Measurements from ENCODE around the gene MGP. TPM values are rescaled to one million over a fixed set of nuclear protein-coding genes. Genes with fewer than 3 reads are reported as not detected.

The MGP gene
- total RNA-seq, 1 donor = under 0.01 TPM

GRCh38 chr12:14868916-14869506 lies 16.6 kb downstream of the MGP start:
- no peak for DNase-seq (ENCODE audit: low read depth in 2 of 3, low spot score in 2 of 3)

- DNase-seq (ENCODE audit: low read depth in 2 of 3, low spot score in 2 of 3) = no peak
Measured at GRCh38 chr12:14860490-14860889, 25.2 kb downstream of the MGP start.

GRCh38 chr12:14858513-14858912 lies 27.1 kb downstream of the MGP start:
- no peak for DNase-seq (ENCODE audit: low read depth in 2 of 3, low spot score in 2 of 3)

GRCh38 chr12:14854586-14855183 lies 31.0 kb downstream of the MGP start:
- DNase-seq (ENCODE audit: low read depth in 2 of 3, low spot score in 2 of 3) = no peak

- DNase-seq (ENCODE audit: low read depth in 2 of 3, low spot score in 2 of 3) = no peak
Measured at GRCh38 chr12:14853961-14854360, 31.7 kb downstream of the MGP start.

- DNase-seq (ENCODE audit: low read depth in 2 of 3, low spot score in 2 of 3) = no peak
Measured at GRCh38 chr12:14852880-14853279, 32.8 kb downstream of the MGP start.

- no peak for DNase-seq (ENCODE audit: low read depth in 2 of 3, low spot score in 2 of 3)
Measured at GRCh38 chr12:14850929-14851663, 34.6 kb downstream of the MGP start.

- DNase-seq (ENCODE audit: low read depth in 2 of 3, low spot score in 2 of 3) = no peak
Measured at GRCh38 chr12:14849661-14850060, 36.0 kb downstream of the MGP start.

- DNase-seq (ENCODE audit: low read depth in 2 of 3, low spot score in 2 of 3) = no peak
Measured at GRCh38 chr12:14846876-14847580, 38.6 kb downstream of the MGP start.

GRCh38 chr12:14846042-14846587 lies 39.5 kb downstream of the MGP start:
- peak in 1 of 3 donors; percentile 21 for DNase-seq (ENCODE audit: low read depth in 2 of 3, low spot score in 2 of 3)

GRCh38 chr12:14845350-14845750 lies 40.3 kb downstream of the MGP start:
- DNase-seq (ENCODE audit: low read depth in 2 of 3, low spot score in 2 of 3) = peak; percentile 29 to 77 (median 42)

- no peak for DNase-seq (ENCODE audit: low read depth in 2 of 3, low spot score in 2 of 3)
Measured at GRCh38 chr12:14844401-14844800, 41.3 kb downstream of the MGP start.

GRCh38 chr12:14843425-14843887 lies 42.2 kb downstream of the MGP start, which contains the start of gene ART4:
TSS of gene ART4 (minus strand) at chr12:14843526. CDS start at chr12:14843113, 413 bp downstream.
- no peak for DNase-seq (ENCODE audit: low read depth in 2 of 3, low spot score in 2 of 3)

GRCh38 chr12:14842315-14842714 lies 43.3 kb downstream of the MGP start:
- no peak for DNase-seq (ENCODE audit: low read depth in 2 of 3, low spot score in 2 of 3)

GRCh38 chr12:14841761-14842160 lies 43.9 kb downstream of the MGP start:
- no peak for DNase-seq (ENCODE audit: low read depth in 2 of 3, low spot score in 2 of 3)

GRCh38 chr12:14840616-14841015 lies 45.0 kb downstream of the MGP start:
- DNase-seq (ENCODE audit: low read depth in 2 of 3, low spot score in 2 of 3) = no peak

- DNase-seq (ENCODE audit: low read depth in 2 of 3, low spot score in 2 of 3) = no peak
Measured at GRCh38 chr12:14839262-14839661, 46.4 kb downstream of the MGP start.

GRCh38 chr12:14836336-14837210 lies 49.1 kb downstream of the MGP start:
- no peak for DNase-seq (ENCODE audit: low read depth in 2 of 3, low spot score in 2 of 3)

- DNase-seq (ENCODE audit: low read depth in 2 of 3, low spot score in 2 of 3) = no peak
Measured at GRCh38 chr12:14834509-14834908, 51.1 kb downstream of the MGP start.

- no peak for DNase-seq (ENCODE audit: low read depth in 2 of 3, low spot score in 2 of 3)
Measured at GRCh38 chr12:14833952-14834351, 51.7 kb downstream of the MGP start.

All from hematopoietic multipotent progenitor cell (in vitro differentiated cells).